Measurements from ENCODE around the gene KDM5D. TPM values are rescaled to one million over a fixed set of nuclear protein-coding genes. Genes with fewer than 3 reads are reported as not detected.

Gene KDM5D
- 29.1 TPM in 1 of 2 replicates, not detected in the other for total RNA-seq

DNA sequence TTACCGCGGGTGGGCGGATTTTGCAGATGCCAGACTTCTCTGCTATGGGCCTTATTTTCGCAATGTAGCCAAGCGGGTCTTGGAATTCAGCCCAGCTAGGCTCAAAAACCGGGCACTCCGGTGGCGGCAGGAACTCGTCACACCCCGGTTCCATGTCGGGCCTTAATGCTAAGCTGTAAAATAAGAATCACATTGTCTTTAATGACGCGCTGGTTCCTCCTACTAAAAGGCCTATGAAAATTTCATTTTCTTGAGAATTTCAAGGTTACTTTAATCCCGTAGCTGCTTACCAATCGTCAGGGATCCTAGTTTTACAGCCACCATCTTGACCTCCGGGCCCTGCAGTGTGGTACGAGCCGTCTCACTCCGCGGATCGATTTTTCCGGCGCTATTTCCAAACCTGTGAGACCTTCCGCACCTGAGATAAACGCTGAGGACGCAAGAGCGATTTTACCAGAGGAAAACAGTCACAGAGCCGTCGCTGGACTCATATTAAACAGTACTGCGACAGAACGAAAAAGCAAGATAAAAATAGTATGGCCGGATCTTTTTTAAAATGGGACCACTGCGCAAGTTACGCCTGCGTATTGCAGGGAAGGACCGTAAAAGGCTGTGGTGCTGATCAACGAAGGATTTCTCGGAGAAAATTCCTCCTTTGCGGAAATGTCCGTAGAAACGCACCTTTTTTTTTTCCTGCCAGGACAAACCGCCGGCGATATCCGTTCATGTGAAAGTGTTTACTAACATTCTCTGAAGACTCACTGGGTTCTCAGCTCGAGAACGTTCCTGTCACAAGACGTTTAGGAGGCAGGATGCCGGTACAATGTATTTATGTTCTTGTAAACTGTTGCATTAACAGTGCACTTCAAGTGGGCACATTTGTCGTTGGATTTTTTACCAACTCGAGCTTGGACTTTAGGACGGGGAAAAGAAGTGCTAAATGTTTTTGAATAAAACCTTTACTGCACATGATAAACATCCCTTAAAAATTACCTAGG lies at the start of gene KDM5D:
Gene KDM5D (minus strand): TSS at position 346 of the 998 bp plus-strand sequence. CDS start 192 bp downstream, at position 154.
- DNase-seq = peak; percentile 74

DNA sequence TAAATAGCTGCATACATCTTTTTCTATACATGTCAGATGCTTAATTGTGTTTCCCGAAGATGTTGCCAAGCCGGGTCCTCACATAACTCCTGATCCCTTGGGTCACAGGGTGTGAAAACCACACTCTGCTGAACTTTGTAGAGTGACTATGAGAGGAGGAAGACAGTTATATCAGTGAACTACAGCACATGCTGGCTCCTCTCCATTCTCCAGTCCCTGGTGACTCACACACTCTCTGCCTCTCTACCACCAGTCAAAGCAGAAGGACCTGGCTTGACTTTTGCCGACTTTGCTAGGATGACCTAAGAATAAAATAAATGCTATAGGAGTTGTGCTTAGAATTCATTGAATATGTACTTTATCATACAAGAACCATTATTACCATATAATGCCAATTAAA lies 23.8 kb upstream of the KDM5D start:
- no peak for DNase-seq

DNA sequence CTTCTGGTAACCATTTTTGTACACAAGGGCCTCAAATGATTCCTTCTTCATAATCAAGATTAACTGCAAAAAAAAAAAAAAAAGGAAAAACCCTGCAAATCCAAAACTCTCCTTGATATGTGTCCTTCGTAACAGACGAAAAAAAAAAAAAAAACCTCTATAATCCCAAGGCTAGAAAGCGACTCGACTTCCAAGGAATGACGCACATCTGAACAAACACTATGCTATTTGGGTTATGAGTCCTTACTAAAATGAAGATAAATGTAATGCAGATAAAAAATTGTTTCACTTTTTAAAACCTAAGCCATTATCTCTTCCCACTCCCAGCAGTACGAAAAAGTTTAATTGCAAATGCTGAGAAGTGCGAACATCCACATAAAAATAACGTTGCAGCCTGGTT lies 1.2 kb downstream of the KDM5D start:
- no peak for DNase-seq

DNA sequence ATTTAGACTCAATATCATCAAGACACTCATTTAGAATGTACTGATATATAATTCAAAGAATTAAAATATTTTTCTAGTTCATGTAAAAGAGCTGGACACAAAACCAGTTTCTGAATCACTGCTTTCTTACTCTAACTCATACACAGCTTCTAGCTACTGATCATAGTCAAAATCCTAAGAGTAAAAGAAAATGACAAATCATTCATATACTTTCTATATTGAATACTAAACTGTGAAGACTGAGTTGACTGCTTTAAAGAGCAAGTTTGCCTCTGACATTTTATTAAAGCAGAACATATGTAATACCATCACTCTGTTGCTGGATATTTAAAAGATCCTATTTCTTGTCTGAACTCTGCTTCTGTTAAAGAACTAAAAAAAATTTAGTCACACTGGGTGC lies 2.4 kb downstream of the KDM5D start:
- DNase-seq = no peak

DNA sequence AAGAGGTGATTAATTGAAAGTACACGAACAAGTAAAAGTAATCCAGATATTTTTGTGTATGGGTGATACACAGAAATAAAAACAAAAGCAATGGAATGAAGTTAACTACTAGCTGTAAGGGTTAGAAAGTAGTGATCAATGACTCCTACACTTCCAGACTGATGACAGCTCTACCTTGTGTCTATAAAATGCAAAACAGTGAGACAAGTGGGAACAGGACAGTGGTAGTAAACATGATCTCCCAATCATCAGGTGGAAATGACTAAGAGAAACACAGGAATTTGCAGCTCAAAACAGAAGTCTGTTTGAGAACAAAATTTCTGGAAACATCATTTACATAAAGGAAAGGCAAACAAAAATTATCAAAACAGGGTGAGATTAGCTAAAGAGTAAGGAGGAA lies 10.1 kb downstream of the KDM5D start:
- no peak for DNase-seq

DNA sequence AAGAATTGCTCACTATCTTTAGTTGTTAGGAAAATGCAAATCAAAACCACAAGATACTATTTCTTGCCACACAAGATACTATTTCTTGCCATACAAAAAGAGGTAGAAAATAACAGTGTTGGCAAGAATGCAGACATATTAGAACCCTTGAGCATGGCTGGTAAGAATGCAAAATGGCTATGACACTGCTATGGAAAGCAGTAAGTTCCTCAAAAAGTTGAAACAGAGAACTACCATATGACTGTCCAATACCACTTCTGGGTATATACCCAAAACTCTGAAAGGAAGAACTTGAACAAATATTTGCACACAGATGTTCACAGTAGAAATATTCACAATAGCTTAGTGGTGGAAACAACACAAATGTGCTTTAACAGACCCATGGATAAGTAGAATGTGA lies 26.6 kb downstream of the KDM5D start:
- no peak for DNase-seq

DNA sequence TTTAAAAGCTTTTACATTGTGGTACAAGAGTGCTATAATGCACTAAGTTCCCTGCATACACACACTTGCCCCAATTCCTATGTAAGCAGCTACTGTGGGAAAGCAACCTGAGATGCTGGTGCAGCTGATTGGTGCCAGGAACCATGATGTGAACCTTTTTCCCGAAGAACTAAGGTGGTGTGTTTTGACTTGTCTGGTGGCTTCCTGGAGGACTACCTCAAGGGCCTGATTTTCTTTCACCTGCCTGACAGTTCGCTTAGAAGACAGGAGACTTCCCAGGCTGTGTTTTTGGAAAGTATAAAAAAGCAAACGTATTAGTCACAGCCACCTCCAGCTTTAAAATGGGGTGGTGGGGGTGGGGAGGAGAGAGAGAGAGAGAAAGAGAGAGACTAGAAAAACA lies 27.4 kb downstream of the KDM5D start:
- DNase-seq = no peak

DNA sequence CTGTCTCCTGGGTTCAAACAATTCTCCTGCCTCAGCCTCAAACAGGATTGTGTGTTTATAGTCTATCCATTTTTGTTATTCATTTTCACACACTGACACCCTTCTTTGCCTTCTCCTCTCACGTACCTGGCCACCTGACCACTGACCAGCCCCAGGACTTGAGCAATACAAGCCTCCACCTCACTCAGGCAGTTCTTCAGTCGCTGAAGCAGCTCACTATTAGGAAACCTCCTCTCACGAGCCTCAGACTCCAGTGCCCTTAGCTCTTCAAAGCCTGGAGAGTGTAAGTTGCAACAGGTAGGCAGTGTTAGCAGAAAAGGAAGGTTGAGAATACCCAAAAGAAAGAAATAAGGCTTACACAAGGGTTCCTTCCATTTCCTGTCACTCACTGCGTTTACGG lies 29.3 kb downstream of the KDM5D start:
- DNase-seq = no peak

DNA sequence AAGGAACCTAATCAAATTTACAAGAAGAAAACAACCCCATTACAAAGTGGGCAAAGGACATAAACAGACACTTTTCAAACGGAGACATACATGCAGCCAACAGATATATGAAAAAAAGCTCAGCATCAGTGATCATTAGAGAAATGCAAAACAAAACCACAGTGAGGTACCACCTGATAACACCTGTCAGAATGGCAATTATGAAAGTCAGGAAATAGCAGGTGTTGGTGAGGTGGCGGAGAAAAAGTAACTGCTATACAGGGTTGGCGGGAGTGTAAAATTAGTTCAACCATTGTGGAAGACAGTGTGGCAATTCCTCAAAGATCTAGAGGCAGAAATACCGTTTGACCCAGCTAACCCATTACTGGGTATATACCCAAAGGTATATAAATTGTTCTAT lies 31.1 kb downstream of the KDM5D start:
- no peak for DNase-seq

DNA sequence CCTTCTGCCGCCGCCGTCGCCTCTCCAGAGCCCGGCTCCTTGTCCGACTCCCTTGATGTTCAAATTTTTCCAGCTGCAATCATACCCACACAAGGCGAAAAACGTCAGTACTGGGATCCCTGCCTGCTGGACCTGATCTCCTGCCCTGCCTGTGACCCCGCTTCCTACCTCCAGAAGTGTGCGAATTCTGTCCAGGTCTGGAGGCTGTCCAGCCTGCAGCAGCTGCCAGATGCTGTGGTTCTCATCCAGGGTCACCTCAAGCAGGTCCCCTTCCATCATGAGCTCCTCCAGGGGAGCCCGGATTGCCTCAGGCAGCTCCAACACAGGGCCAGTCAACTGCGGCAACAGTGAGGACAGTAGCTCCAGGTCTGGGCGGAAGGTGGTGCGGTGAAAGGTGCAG lies 38.3 kb downstream of the KDM5D start:
- no peak for DNase-seq

DNA sequence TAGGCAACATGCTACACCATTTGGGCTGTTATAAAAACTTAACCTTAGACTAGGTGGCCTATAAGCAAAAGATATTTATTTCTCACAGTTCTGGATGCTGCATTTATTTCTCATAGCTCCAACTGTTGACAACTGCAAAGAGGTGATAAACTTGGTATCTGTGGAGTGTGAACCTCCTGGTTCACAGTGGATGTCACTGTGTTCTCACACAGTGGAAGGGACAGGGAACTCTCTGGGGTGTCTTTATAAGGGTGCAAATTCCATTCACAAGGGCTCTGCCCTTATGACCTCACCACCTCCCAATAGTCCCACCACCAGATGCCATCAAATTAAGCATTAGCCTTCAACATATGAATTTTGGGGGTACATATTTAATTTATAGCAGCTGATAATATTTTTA lies 46.0 kb downstream of the KDM5D start:
- DNase-seq = no peak

DNA sequence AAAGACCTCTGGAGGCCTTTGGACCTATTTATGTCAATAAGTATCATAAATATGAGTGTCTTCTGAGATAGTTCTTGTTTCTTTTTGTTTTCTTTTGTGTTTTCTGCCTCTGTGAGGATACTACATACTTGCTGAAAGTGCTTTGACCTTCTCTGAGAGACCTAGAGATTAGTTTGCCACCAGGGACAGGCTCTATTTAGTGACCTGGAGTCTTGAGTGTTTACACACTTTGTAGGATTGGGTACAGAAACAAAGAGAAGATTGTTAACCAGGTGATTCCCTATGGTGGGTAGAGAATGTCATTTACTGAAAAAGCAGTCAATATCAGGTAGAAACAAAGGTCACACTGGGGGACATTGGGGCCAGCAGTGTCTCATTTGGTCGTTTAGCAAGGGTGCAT lies 63.7 kb downstream of the KDM5D start:
- DNase-seq = no peak
